Smooth muscle cell (in vitro differentiated cells): ENCODE results near the gene SLC9A9. TPM values are rescaled to one million over a fixed set of nuclear protein-coding genes. Genes with fewer than 3 reads are reported as not detected.

Source experiments
- DNase-seq: peaks from one replicate; lab custom pipeline; 2025; ENCODE audit not compliant: unreplicated experiment; lab: John Stamatoyannopoulos, UW
- H2AFZ ChIP-seq: fragments of 200-600 bp; sonication (generic); 2 replicates; pipeline ENCODE4 v1.6.0; 2016; ENCODE audit warnings: antibody characterized with exemption, low read depth, mild to moderate bottlenecking
- H3F3A ChIP-seq: fragments of 200-600 bp; sonication (generic); 2 replicates; pipeline ENCODE4 v1.6.0; 2017; ENCODE audit warnings: antibody characterized with exemption, low read depth
- H3K27ac ChIP-seq: fragments of 200-600 bp; sonication (generic); 2 replicates; pipeline ENCODE4 v1.5.1; 2016; ENCODE audit warnings: low read depth, mild to moderate bottlenecking
- H3K27me3 ChIP-seq: fragments of 200-600 bp; sonication (generic); 2 replicates; pipeline ENCODE4 v1.6.1; 2016; ENCODE audit warnings: low read depth, mild to moderate bottlenecking
- H3K36me3 ChIP-seq: fragments of 200-600 bp; sonication (generic); 2 replicates; pipeline ENCODE4 v1.5.1; 2016; ENCODE audit warnings: low read depth
- H3K4me1 ChIP-seq: fragments of 200-600 bp; sonication (generic); 2 replicates; pipeline ENCODE4 v1.5.1; 2016; ENCODE audit warnings: low read depth
- H3K4me2 ChIP-seq: fragments of 200-600 bp; sonication (generic); 2 replicates; pipeline ENCODE4 v1.6.0; 2016; ENCODE audit warnings: mild to moderate bottlenecking
- H3K4me3 ChIP-seq: fragments of 200-600 bp; sonication (generic); 2 replicates; pipeline ENCODE4 v1.5.1; 2016; ENCODE audit warnings: mild to moderate bottlenecking
- H3K79me2 ChIP-seq: fragments of 200-600 bp; sonication (generic); 2 replicates; pipeline ENCODE4 v1.6.0; 2016; ENCODE audit warnings: low read depth, mild to moderate bottlenecking
- H3K9ac ChIP-seq: fragments of 200-600 bp; sonication (generic); 2 replicates; pipeline ENCODE4 v1.6.0; 2016; ENCODE audit warnings: low read depth
- H3K9me3 ChIP-seq: fragments of 200-600 bp; sonication (generic); replicated peaks from 2 replicates; pipeline ENCODE4 v1.5.1; 2016; ENCODE audit warnings: low read depth
- H4K20me1 ChIP-seq: fragments of 200-600 bp; sonication (generic); 2 replicates; pipeline ENCODE4 v1.6.0; 2016; ENCODE audit warnings: low read depth
- CTCF ChIP-seq: fragments of 200-600 bp; sonication (generic); IDR thresholded peaks from 2 replicates; pipeline ENCODE4 v1.5.1; 2017; ENCODE audit warnings: borderline replicate concordance, mild to moderate bottlenecking, antibody characterized with exemption; ENCODE audit not compliant: insufficient read depth, poor library complexity, severe bottlenecking
- WGBS: methylation state at CpG from one replicate; pipeline ENCODE4 v1.1.7; 2016; ENCODE audit warnings: low lambda C conversion rate; 5-methylcytosine and 5-hydroxymethylcytosine counted together
- polyA plus RNA-seq: library from polyadenylated mRNA; unstranded; fragments of >200 nt; fragmentation: Nextera tagmentation; extraction: Ambion mirVana; gene quantifications from 2 replicates; pipeline ENCODE4 v1.2.1, GENCODE V29; 2016
- total RNA-seq: library from RNA; depleted of rRNA; stranded (reverse); fragments of >200 nt; gene quantifications from 2 replicates; pipeline ENCODE4 v1.2.3, GENCODE V29; 2014

The SLC9A9 gene
- total and polyA plus RNA-seq, 2 experiments from 2014 or later = 4.0 to 8.9 TPM

GRCh38 chr3:143693506-143693905 is 154.8 kb downstream of the SLC9A9 start:
- no peak overlapping the region for H3K4me3 ChIP-seq
- no peaks in the 10 kb centered on the region for H3K4me1 ChIP-seq
- no peaks in the 10 kb centered on the region for H3K27me3 ChIP-seq
- no peak overlapping the region for H3K4me2 ChIP-seq
- H3K9me3 ChIP-seq = no peaks in the 10 kb centered on the region
- DNase-seq = no peak
- H4K20me1 ChIP-seq = no peaks in the 10 kb centered on the region
- H3F3A ChIP-seq = no peaks in the 10 kb centered on the region
- H3K27ac ChIP-seq = no peak overlapping the region
- H3K79me2 ChIP-seq = no peaks in the 10 kb centered on the region
- no peaks in the 10 kb centered on the region for H3K36me3 ChIP-seq
- no peak for TF ChIP-seq CTCF
- no peak overlapping the region for H2AFZ ChIP-seq
- H3K9ac ChIP-seq = no peak overlapping the region
- 77% methylated on average over 1 of the region's 1 CpG for WGBS

- Histone ChIP-seq H2AFZ (no peak overlapping the region), H3K36me3 (no peaks in the 10 kb centered on the region), H3K27ac (no peak overlapping the region), H3K4me2 (no peak overlapping the region), H3K4me3 (no peak overlapping the region), H3K9ac (no peak overlapping the region), H3F3A (no peaks in the 10 kb centered on the region), H3K9me3 (no peaks in the 10 kb centered on the region), H4K20me1 (no peaks in the 10 kb centered on the region), H3K4me1 (no peaks in the 10 kb centered on the region), H3K79me2 (no peaks in the 10 kb centered on the region), H3K27me3 (no peaks in the 10 kb centered on the region)
- TF ChIP-seq CTCF = no peak
- WGBS = 60% methylated on average over 5 of the region's 5 CpGs
- DNase-seq = no peak
These were observed 161.6 kb downstream of the SLC9A9 start for GRCh38 chr3:143686638-143687197.

GRCh38 chr3:143685491-143685890 is 162.8 kb downstream of the SLC9A9 start:
- no peak overlapping the region for H2AFZ ChIP-seq
- H3K36me3 ChIP-seq = no peaks in the 10 kb centered on the region
- H3K27ac ChIP-seq = no peak overlapping the region
- DNase-seq = no peak
- H3K79me2 ChIP-seq = no peaks in the 10 kb centered on the region
- no peaks in the 10 kb centered on the region for H3K27me3 ChIP-seq
- no peak overlapping the region for H3K4me3 ChIP-seq
- H3K4me1 ChIP-seq = no peaks in the 10 kb centered on the region
- H4K20me1 ChIP-seq = no peaks in the 10 kb centered on the region
- 63% methylated on average over 1 of the region's 1 CpG for WGBS
- H3K9me3 ChIP-seq = no peaks in the 10 kb centered on the region
- H3K9ac ChIP-seq = no peak overlapping the region
- TF ChIP-seq CTCF = no peak
- H3K4me2 ChIP-seq = no peak overlapping the region
- no peaks in the 10 kb centered on the region for H3F3A ChIP-seq

GRCh38 chr3:143677430-143677829 is 170.8 kb downstream of the SLC9A9 start:
- Histone ChIP-seq H3K4me3 (no peak overlapping the region), H3K4me1 (no peaks in the 10 kb centered on the region), H3K4me2 (no peak overlapping the region), H3K27ac (no peak overlapping the region), H2AFZ (no peak overlapping the region), H3K9me3 (no peaks in the 10 kb centered on the region), H3K36me3 (no peaks in the 10 kb centered on the region), H3K9ac (no peak overlapping the region), H3F3A (no peaks in the 10 kb centered on the region), H3K27me3 (no peaks in the 10 kb centered on the region), H3K79me2 (no peaks in the 10 kb centered on the region), H4K20me1 (no peaks in the 10 kb centered on the region)
- no peak for DNase-seq
- TF ChIP-seq CTCF = no peak
